Cardiac muscle cell (in vitro differentiated cells and primary cell): ENCODE measurements around the gene GNA12. TPM values are rescaled to one million over a fixed set of nuclear protein-coding genes. Genes with fewer than 3 reads are reported as not detected.
"Not testable (repeated sequence)": the region's sequence is repeated elsewhere in the genome, so short reads cannot be mapped to it uniquely, and the experiment has no call there.

Source experiments
- DNase-seq, 2 donors: peaks; one replicate each; pipeline versions ENCODE4 v3.0.0 to v3.0.0-alpha.2; 2010 to 2017; ENCODE audit warnings: low read depth in 1 of 2, low spot score in 1 of 2
- H3K27ac ChIP-seq: fragments of 200-600 bp; sonication (generic); 2 replicates; pipeline ENCODE4 v1.5.1; 2016
- H3K27me3 ChIP-seq: fragments of 200-600 bp; sonication (generic); 2 replicates; pipeline ENCODE4 v1.6.0; 2016; ENCODE audit warnings: control low read depth
- H3K36me3 ChIP-seq: fragments of 200-600 bp; sonication (generic); 2 replicates; pipeline ENCODE4 v1.5.1; 2016; ENCODE audit warnings: control low read depth
- H3K4me1 ChIP-seq: fragments of 200-600 bp; sonication (generic); 2 replicates; pipeline ENCODE4 v1.8.1; 2017; ENCODE audit warnings: low read depth, mild to moderate bottlenecking, mixed run types
- H3K4me3 ChIP-seq: fragments of 200-600 bp; sonication (generic); 2 replicates; pipeline ENCODE4 v1.5.1; 2016; ENCODE audit warnings: mild to moderate bottlenecking
- H3K9me3 ChIP-seq: fragments of 200-600 bp; sonication (generic); 2 replicates; pipeline ENCODE4 v1.5.1; 2017; ENCODE audit warnings: low read depth, mild to moderate bottlenecking, control low read depth
- polyA plus RNA-seq: library from polyadenylated mRNA; unstranded; fragments of >200 nt; fragmentation: Nextera tagmentation; extraction: Ambion mirVana; gene quantifications from 2 replicates; pipeline ENCODE4 v1.2.1, GENCODE V29; 2016
- total RNA-seq: library from RNA; depleted of rRNA; stranded (reverse); fragments of >200 nt; gene quantifications from 2 replicates; pipeline ENCODE4 v1.2.3, GENCODE V29; 2016
- TF ChIP-seq, protein P1 (sequence below): IDR thresholded peaks from 2 replicates; pipeline ENCODE4 v1.5.1; 2012; ENCODE audit warnings: low read depth, mild to moderate bottlenecking, low read length

The GNA12 gene
- total and polyA plus RNA-seq, 2 experiments from 2014 or later: 54.4 to 59.1 TPM

DNA sequence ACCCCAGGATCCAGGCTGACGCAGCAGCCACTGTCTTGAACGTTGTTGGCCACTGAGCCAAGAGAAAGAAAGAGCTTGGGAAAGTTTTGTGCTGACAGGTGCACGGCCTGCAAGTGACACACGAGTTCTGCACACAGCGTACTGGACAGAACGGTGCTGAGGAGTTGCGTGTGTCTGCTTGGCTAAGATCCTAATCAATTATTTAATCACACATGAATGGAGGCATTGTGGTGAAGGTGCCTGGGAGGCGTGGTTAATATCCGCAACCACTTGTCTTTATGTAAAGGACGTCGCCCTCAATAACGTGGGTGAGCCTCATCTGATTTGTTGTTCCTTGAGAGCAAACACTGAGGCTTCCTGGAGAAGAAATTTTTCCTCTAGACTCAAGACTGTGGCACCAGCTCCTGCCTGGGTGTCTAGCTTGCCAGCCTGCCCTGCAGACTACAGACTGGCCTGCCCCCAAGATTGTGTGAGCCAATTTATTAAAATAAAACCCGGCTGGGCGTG, 16.6 kb upstream of the GNA12 start:
- Histone ChIP-seq H3K27ac (peak overlapping the region; percentile 15), H3K4me3 (no peak overlapping the region), H3K27me3 (no peaks in the 10 kb centered on the region), H3K36me3 (no peaks in the 10 kb centered on the region), H3K4me1 (peaks cover 24% of the 10 kb centered on the region), H3K9me3 (no peaks in the 10 kb centered on the region)
- no peak for DNase-seq
- TF ChIP-seq, protein P1, sequence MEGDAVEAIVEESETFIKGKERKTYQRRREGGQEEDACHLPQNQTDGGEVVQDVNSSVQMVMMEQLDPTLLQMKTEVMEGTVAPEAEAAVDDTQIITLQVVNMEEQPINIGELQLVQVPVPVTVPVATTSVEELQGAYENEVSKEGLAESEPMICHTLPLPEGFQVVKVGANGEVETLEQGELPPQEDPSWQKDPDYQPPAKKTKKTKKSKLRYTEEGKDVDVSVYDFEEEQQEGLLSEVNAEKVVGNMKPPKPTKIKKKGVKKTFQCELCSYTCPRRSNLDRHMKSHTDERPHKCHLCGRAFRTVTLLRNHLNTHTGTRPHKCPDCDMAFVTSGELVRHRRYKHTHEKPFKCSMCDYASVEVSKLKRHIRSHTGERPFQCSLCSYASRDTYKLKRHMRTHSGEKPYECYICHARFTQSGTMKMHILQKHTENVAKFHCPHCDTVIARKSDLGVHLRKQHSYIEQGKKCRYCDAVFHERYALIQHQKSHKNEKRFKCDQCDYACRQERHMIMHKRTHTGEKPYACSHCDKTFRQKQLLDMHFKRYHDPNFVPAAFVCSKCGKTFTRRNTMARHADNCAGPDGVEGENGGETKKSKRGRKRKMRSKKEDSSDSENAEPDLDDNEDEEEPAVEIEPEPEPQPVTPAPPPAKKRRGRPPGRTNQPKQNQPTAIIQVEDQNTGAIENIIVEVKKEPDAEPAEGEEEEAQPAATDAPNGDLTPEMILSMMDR: no peak

DNA sequence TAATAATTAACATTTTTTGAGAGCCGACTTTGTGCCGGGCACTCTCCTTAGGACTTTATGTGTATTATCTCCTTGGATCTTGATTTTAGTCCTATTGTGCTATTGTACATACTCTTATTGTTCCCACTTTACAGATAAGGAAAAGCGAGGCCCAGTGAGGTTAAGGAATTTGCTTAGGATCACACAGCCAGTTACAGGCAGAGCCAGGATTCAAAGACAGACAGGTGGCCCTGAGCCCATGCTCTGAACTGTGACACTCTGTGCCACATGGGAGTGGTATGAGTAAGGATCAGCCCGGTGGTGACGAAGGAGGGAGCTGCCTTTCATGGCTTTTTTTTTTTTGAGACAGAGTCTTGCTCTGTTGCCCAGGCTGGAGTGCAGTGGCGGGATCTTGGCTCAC, 15.8 kb upstream of the GNA12 start:
- no peaks in the 10 kb centered on the region for H3K9me3 ChIP-seq
- H3K4me1 ChIP-seq: peaks cover 24% of the 10 kb centered on the region
- no peaks in the 10 kb centered on the region for H3K27me3 ChIP-seq
- H3K27ac ChIP-seq: no peak overlapping the region
- no peaks in the 10 kb centered on the region for H3K36me3 ChIP-seq
- DNase-seq: no peak
- H3K4me3 ChIP-seq: no peak overlapping the region
- TF ChIP-seq, protein P1: no peak

DNA sequence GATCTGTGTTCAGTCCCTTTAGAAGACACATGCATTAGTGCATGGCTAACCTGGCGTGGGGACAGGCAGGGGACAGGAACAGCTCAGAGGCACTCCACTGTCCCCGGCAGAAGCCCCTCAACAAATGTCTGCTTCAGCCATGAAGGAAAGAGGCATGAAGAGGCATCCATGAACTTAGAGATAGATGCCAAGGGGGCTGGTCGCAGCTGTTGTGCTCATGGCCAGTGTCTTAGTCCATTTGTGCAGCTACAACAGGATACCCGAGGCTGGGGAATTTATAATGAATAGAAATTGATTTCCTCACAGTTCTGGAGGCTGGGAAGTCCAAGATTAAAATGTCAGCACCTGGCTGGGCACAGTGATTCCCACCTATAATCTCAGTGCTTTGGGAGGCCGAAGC, 14.5 kb upstream of the GNA12 start:
- Histone ChIP-seq H3K36me3 (no peaks in the 10 kb centered on the region), H3K9me3 (no peaks in the 10 kb centered on the region), H3K27ac (no peak overlapping the region), H3K27me3 (no peaks in the 10 kb centered on the region), H3K4me3 (no peak overlapping the region), H3K4me1 (peaks cover 24% of the 10 kb centered on the region)
- no peak for DNase-seq
- TF ChIP-seq, protein P1: no peak

DNA sequence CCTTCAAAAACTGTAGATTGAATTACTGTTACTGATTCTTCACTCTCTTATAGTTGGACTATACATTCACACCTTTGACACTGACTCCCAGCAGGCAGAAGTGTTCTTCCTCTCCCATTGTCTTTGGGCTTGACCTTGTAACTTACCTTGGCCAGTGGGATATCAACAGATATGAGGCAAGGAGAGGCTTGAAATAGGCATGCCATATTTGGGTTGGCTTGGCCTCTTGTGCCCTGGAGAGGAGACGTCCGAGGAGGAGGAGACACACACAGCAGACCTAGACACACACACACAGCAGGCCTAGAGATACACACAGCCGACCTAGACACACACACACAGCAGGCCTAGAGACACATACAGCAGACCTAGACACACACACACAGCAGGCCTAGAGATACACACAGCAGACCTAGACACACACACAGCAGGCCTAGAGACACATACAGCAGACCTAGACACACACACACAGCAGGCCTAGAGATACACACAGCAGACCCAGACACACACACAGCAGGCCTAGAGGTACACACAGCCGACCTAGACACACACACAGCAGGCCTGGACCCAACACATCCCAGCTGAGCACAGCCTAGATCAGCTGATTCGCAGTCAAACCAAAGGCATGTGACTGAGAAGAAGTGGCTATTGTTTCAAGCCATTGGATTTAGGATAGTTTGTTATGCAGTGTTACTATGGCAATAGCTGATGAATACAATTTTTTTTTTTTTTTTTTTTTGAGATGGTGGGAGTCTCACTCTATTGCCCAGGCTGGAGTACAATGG, 12.5 kb upstream of the GNA12 start:
- peaks cover 18% of the 10 kb centered on the region for H3K4me1 ChIP-seq
- H3K9me3 ChIP-seq: no peaks in the 10 kb centered on the region
- no peak overlapping the region for H3K4me3 ChIP-seq
- DNase-seq: peak in 1 of 2 donors; percentile 61
- no peaks in the 10 kb centered on the region for H3K36me3 ChIP-seq
- H3K27me3 ChIP-seq: no peaks in the 10 kb centered on the region
- peak overlapping the region; percentile 87 for H3K27ac ChIP-seq
- TF ChIP-seq, protein P1: no peak

DNA sequence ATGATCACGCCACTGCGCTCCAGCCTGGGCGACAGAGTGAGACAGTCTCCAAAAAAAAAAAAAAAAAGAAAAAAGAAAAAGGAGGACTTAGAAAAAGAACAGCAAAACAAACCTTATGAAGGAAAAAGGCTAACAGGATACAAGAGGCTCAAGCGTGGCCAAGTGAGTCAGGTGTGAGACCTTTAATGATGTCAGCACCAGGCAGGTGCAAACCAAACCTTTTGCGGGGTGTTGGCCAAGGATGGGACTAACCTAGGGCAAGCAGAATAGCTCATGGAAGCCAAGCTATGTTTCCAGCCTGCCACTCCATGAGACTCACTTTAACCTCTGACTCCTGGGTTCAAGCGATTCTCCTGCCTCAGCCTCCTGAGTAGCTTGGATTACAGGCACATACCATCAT, 11.3 kb upstream of the GNA12 start:
- Histone ChIP-seq H3K9me3 (no peaks in the 10 kb centered on the region), H3K27ac (peak overlapping the region; percentile 87), H3K36me3 (no peaks in the 10 kb centered on the region), H3K4me1 (peaks cover 18% of the 10 kb centered on the region), H3K27me3 (no peaks in the 10 kb centered on the region), H3K4me3 (no peak overlapping the region)
- no peak for DNase-seq
- TF ChIP-seq, protein P1: no peak

DNA sequence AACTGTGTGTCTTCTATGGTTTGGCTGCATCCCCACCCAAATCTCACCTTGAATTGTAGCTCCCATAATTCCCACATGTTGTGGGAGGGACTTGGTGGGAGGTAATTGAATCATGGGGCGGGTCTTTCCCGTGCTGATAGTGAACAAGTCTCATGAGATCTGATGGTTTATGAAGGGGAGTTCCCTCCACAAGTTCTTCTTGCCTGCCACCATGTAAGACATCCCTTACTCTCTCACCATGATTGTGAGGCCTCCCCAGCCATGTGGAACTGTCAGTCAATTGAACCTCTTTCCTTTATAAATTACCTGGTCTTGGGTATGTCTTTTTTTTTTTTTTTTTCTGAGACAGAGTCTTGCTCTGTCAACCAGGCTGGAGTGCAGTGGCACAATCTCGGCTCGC, 9.4 kb upstream of the GNA12 start:
- not testable (repeated sequence) for H3K27ac ChIP-seq, DNase-seq, H3K27me3 ChIP-seq, H3K36me3 ChIP-seq, H3K4me3 ChIP-seq, H3K9me3 ChIP-seq
- peaks cover 18% of the 10 kb centered on the region for H3K4me1 ChIP-seq
